Measurements from ENCODE around the gene LY6G6D.

- no peak for TF ChIP-seq SP1 (CRISPR knock-in tag; conservative IDR thresholded peaks at IDR 0.05)
- no peak for TF ChIP-seq SMAD4 (CRISPR knock-in tag; IDR thresholded peaks at IDR 0.05)
- TF ChIP-seq CTCF (IDR thresholded peaks at IDR 0.05) = no peak
- no peak for TF ChIP-seq ZMAT4 (CRISPR knock-in tag; IDR thresholded peaks at IDR 0.05)
- no peak for TF ChIP-seq ATF3 (CRISPR knock-in tag; conservative IDR thresholded peaks at IDR 0.05)
- no peak for TF ChIP-seq AFF4 (CRISPR knock-in tag; IDR thresholded peaks at IDR 0.05; ENCODE audit: borderline replicate concordance)
- no peak for TF ChIP-seq ZNF232 (CRISPR knock-in tag; IDR thresholded peaks at IDR 0.05)
These were observed 37.2 kb upstream of the LY6G6D start for GRCh38 chr6:31677955-31678354.

Data from WTC11 (cell line).